Body of pancreas (tissue), 4 donors: ENCODE data around the gene DIDO1. TPM values are rescaled to one million over a fixed set of nuclear protein-coding genes. Genes with fewer than 3 reads are reported as not detected.

Source experiments
- ATAC-seq: fragments of 150-250 bp; one replicate; pipeline ENCODE4 v1.9.1; 2016
- DNase-seq, 4 donors: peaks; one replicate each; pipeline ENCODE4 v3.0.0-alpha.2; 2019
- H3K27ac ChIP-seq, 4 donors: fragments of 200-600 bp; sonication (generic); 1 replicate in 3 of 4; 2 replicates in 1 of 4; pipeline versions ENCODE4 v1.5.1 to v1.6.1; 2016 to 2019; ENCODE audit warnings: mild to moderate bottlenecking in 1 of 4, mixed read lengths in 1 of 4, moderate library complexity in 1 of 4
- H3K27me3 ChIP-seq, 2 donors: fragments of 200-600 bp; sonication (generic); one replicate each; pipeline ENCODE4 v1.6.0; 2016; ENCODE audit warnings: mild to moderate bottlenecking in 1 of 2
- H3K36me3 ChIP-seq, 2 donors: fragments of 200-600 bp; sonication (generic); replicated peaks in 1 of 2; 2 replicates each; pipeline ENCODE4 v1.5.1; 2016; ENCODE audit warnings: low read depth in 2 of 2; ENCODE audit not compliant: insufficient read depth in 1 of 2
- H3K4me1 ChIP-seq: fragments of 200-600 bp; sonication (generic); one replicate; pipeline ENCODE4 v1.6.0; 2016
- H3K4me3 ChIP-seq, 2 donors: fragments of 200-600 bp; sonication (generic); 1 replicate in 1 of 2; 2 replicates in 1 of 2; pipeline ENCODE4 v1.5.1; 2016 to 2019
- H3K9me3 ChIP-seq, 3 donors: fragments of 200-600 bp; sonication (generic); 1 replicate in 2 of 3; 2 replicates in 1 of 3; pipeline ENCODE4 v1.5.1; 2016
- CTCF ChIP-seq, 7 experiments: fragments of 450-650 bp in 4 of 7; fragments of 200-600 bp in 3 of 7; sonication (generic) in 3 of 7; IDR thresholded peaks; one replicate each; pipeline ENCODE4 v1.5.1; 2016 to 2019; ENCODE audit warnings: antibody characterized with exemption in 7 of 7
- POLR2A ChIP-seq, 3 donors: fragments of 450-650 bp; IDR thresholded peaks; one replicate each; pipeline ENCODE4 v1.6.1; 2016; ENCODE audit warnings: antibody characterized with exemption in 3 of 3, mild to moderate bottlenecking in 2 of 3
- WGBS, 2 donors: methylation state at CpG; one replicate each; pipeline ENCODE4 v1.1.5; 2017; 5-methylcytosine and 5-hydroxymethylcytosine counted together
- intact Hi-C: fragments of 100-400 bp; cut with DNase I; formaldehyde crosslinking; loops from one replicate; pipeline ENCODE4 v1.15.1; 2023
- total RNA-seq, 2 donors: library from RNA; depleted of rRNA; stranded (reverse); fragments of >200 nt; gene quantifications; one replicate each; pipeline ENCODE4 v1.1.0, GENCODE V29; 2016

The DIDO1 gene
- total RNA-seq, 2 donors from 2014 or later, result 38.4 to 51.7 TPM

GRCh38 chr20:62907384-62908317 is 18.7 kb downstream of the DIDO1 start:
- no peaks in the 10 kb centered on the region for H3K9me3 ChIP-seq
- 74 to 75% methylated on average over 15 to 16 of the region's 16 CpGs for WGBS, 2 donors
- H3K4me1 ChIP-seq, result no peaks in the 10 kb centered on the region
- no peak overlapping the region for H3K4me3 ChIP-seq
- no peaks in the 10 kb centered on the region for H3K27me3 ChIP-seq
- TF ChIP-seq POLR2A (IDR thresholded peaks at IDR 0.05), result no peak
- TF ChIP-seq CTCF (IDR thresholded peaks at IDR 0.05), result peak in 4 of 7 experiments; percentile 9 to 34 (median 25)
- H3K36me3 ChIP-seq, result peaks cover 30 to 63% of the 10 kb centered on the region in 2 donors
- ATAC-seq, result no peak
- H3K27ac ChIP-seq, result no peak overlapping the region
- DNase-seq, result no peak
- intact Hi-C loops, result no loop called here

GRCh38 chr20:62906647-62907375 is 19.5 kb downstream of the DIDO1 start:
- Histone ChIP-seq H3K27me3 (no peaks in the 10 kb centered on the region), H3K4me1 (no peaks in the 10 kb centered on the region), H3K27ac (no peak overlapping the region), H3K36me3 (peaks cover 30 to 61% of the 10 kb centered on the region in 2 donors), H3K4me3 (no peak overlapping the region), H3K9me3 (no peaks in the 10 kb centered on the region)
- DNase-seq, result no peak
- intact Hi-C loops, result no loop called here
- WGBS, 2 donors, result 88% methylated on average over 31 of the region's 31 CpGs
- ATAC-seq, result no peak
- TF ChIP-seq CTCF (IDR thresholded peaks at IDR 0.05), result no peak
- no peak for TF ChIP-seq POLR2A (IDR thresholded peaks at IDR 0.05)

GRCh38 chr20:62906209-62906608 is 20.1 kb downstream of the DIDO1 start:
- Histone ChIP-seq H3K27me3 (no peaks in the 10 kb centered on the region), H3K4me1 (peaks cover 3% of the 10 kb centered on the region), H3K4me3 (no peak overlapping the region), H3K9me3 (no peaks in the 10 kb centered on the region), H3K27ac (no peak overlapping the region), H3K36me3 (peaks cover 28 to 56% of the 10 kb centered on the region in 2 donors)
- intact Hi-C loops, result no loop called here
- ATAC-seq (no peak), DNase-seq (peak in 1 of 4 donors; percentile 29)
- TF ChIP-seq POLR2A (IDR thresholded peaks at IDR 0.05), result no peak
- no peak for TF ChIP-seq CTCF (IDR thresholded peaks at IDR 0.05)
- WGBS, 2 donors, result 77 to 96% methylated on average over 9 to 16 of the region's 16 CpGs

GRCh38 chr20:62905536-62906117 is 20.7 kb downstream of the DIDO1 start:
- TF ChIP-seq CTCF (IDR thresholded peaks at IDR 0.05) (no peak), POLR2A (IDR thresholded peaks at IDR 0.05) (no peak)
- WGBS, 2 donors, result 88 to 93% methylated on average over 17 of the region's 17 CpGs
- peaks cover 22 to 50% of the 10 kb centered on the region in 2 donors for H3K36me3 ChIP-seq
- peaks cover 9% of the 10 kb centered on the region for H3K4me1 ChIP-seq
- no peak overlapping the region for H3K4me3 ChIP-seq
- intact Hi-C loops, result no loop called here
- no peaks in the 10 kb centered on the region for H3K9me3 ChIP-seq
- no peak overlapping the region for H3K27ac ChIP-seq
- no peaks in the 10 kb centered on the region for H3K27me3 ChIP-seq
- no peak for ATAC-seq
- DNase-seq, result no peak
